Activated T-cell treated with anti-CD3 and anti-CD28 coated beads, Interleukin-2, amount 50 U/mL, for 24 hours (primary cell): Measurements from ENCODE around the gene ZFYVE9.

ENCODE experiments used
- DNase-seq: peaks from one replicate; pipeline ENCODE4 v3.0.0-alpha.2; 2020
- H3K27ac Mint-ChIP-seq: 2 replicates; pipeline ENCODE4 v1.8.0; 2020; ENCODE audit warnings: mild to moderate bottlenecking, mixed read lengths
- H3K27me3 Mint-ChIP-seq: 2 replicates; pipeline ENCODE4 v1.8.0; 2020; ENCODE audit warnings: mixed read lengths
- H3K36me3 Mint-ChIP-seq: 2 replicates; pipeline ENCODE4 v1.8.0; 2020; ENCODE audit warnings: low read depth, mixed read lengths
- H3K4me1 Mint-ChIP-seq: 2 replicates; pipeline ENCODE4 v1.8.0; 2020; ENCODE audit warnings: low read depth, mixed read lengths
- H3K4me3 Mint-ChIP-seq: 2 replicates; pipeline ENCODE4 v1.8.0; 2020; ENCODE audit warnings: mild to moderate bottlenecking, moderate library complexity, mixed read lengths
- H3K9me3 Mint-ChIP-seq: 2 replicates; pipeline ENCODE4 v1.8.0; 2020; ENCODE audit warnings: mixed read lengths

The ZFYVE9 gene

DNA sequence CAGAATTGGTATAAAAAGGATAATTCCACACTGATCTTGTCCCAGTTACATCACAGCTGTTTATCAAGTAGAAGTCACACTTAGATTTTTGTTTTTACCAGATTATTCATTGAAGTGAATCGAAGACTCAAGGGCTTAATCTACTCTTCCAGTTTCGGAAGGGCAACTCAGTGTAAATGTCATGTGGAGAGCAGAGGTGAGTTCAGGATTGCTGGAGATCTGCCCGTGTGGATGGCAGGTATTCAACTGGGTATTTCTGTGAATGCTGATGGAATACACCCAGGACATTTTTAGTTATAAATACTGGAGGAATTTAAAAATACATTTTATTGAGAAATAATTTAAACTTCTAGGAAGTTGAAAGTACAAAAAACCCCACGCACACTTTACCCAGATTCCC, 204.8 kb downstream of the ZFYVE9 start:
- H3K4me1 Mint-ChIP-seq: no peaks in the 10 kb centered on the region
- H3K9me3 Mint-ChIP-seq: no peaks in the 10 kb centered on the region
- DNase-seq: no peak
- peaks cover 23% of the 10 kb centered on the region for H3K36me3 Mint-ChIP-seq
- no peak overlapping the region for H3K4me3 Mint-ChIP-seq
- no peak overlapping the region for H3K27ac Mint-ChIP-seq
- H3K27me3 Mint-ChIP-seq: no peaks in the 10 kb centered on the region

DNA sequence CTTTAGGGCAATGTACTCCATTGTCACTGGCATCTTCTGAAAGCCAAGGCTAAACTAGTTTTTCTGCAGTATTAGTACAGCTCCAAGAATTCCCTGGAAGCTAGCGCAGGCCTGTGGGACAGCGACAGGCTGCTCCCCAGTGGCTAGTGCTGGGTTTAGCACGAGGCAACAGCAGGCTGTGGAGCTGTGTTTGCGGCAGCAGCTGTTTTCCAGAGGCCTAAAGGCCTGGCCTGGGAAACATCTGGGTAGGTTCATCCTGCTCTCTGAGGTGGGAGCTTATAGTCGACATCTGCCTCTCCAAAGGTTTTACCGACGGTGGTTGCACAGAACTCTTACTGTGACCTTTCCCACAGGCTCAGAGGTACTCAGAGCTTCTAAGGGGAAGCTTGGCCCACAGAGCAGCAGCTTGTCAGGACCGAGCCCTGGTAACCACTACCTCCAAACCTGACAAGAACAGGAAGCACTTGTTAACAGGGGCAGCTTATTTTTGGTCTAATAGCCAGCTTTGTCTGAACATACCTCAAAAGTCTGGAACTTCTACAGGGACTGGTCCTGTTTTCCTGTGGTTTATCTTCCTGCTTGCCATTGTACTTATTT, 206.9 kb downstream of the ZFYVE9 start:
- Mint-ChIP-seq H3K36me3 (peaks cover 45% of the 10 kb centered on the region), H3K9me3 (no peaks in the 10 kb centered on the region), H3K4me1 (no peaks in the 10 kb centered on the region), H3K27me3 (no peaks in the 10 kb centered on the region), H3K27ac (peak overlapping the region; percentile 51), H3K4me3 (no peak overlapping the region)
- DNase-seq: peak; percentile 33

DNA sequence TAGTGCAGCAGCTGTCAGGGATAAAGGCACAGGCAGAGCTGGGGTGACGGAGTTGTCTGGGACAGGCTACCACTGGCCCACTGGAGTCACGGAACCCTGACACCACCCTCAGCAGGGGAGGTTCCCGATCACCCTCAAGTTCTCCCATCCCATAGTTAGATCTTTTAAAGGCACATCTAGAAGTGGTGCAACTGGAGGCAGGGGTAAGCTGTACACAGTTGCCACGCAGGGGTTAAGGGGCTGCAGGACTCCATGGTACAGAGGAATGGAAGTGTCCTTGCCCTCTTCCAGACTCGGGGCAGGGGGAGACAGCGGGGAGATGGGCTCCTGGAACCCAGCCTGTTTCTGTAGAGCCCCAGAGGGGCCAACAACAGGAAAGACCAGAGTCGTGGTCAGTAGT, 210.8 kb downstream of the ZFYVE9 start:
- H3K9me3 Mint-ChIP-seq: no peaks in the 10 kb centered on the region
- no peak overlapping the region for H3K4me3 Mint-ChIP-seq
- peak overlapping the region; percentile 68 for H3K27ac Mint-ChIP-seq
- H3K36me3 Mint-ChIP-seq: peaks cover 78% of the 10 kb centered on the region
- H3K4me1 Mint-ChIP-seq: no peaks in the 10 kb centered on the region
- no peaks in the 10 kb centered on the region for H3K27me3 Mint-ChIP-seq
- DNase-seq: peak; percentile 27

GRCh38 chr1:52355436-52355835, 213.5 kb downstream of the ZFYVE9 start:
- Mint-ChIP-seq H3K27ac (peak overlapping the region; percentile 11), H3K27me3 (no peaks in the 10 kb centered on the region), H3K9me3 (no peaks in the 10 kb centered on the region), H3K4me3 (no peak overlapping the region), H3K4me1 (no peaks in the 10 kb centered on the region), H3K36me3 (peaks cover 99% of the 10 kb centered on the region)
- peak; percentile 14 for DNase-seq

GRCh38 chr1:52355847-52356505, 214.1 kb downstream of the ZFYVE9 start:
- DNase-seq: no peak
- Mint-ChIP-seq H3K27me3 (no peaks in the 10 kb centered on the region), H3K9me3 (no peaks in the 10 kb centered on the region), H3K4me3 (no peak overlapping the region), H3K4me1 (no peaks in the 10 kb centered on the region), H3K27ac (peak overlapping the region; percentile 37), H3K36me3 (peaks cover 100% of the 10 kb centered on the region)

DNA sequence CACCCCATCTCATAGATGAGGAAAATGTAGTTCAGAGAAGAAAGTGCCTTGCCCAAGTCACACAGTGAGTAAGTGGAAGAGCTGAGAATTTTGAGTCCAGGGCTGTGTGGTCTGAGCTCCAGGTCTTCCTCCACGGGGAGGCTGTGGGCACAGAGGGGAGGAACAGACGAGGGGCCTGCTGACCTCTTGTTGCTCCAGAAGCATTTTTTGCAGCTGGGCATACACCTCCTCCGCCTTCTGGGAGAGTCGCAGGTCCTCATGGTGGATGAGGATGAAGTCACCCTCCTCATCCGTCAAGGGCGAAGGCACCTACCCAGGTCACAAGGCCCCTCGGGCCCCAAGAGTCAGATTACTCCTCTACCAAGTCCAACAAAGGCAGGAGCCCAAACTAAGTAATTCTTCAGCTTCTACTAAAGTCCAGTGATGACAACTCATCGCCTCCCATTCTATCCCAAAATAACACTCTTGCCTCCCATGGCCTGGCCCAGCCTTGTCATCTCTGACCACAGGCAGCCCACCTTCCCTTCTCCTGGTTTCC, 215.0 kb downstream of the ZFYVE9 start:
- Mint-ChIP-seq H3K4me1 (peaks cover 3% of the 10 kb centered on the region), H3K36me3 (peaks cover 100% of the 10 kb centered on the region)

DNA sequence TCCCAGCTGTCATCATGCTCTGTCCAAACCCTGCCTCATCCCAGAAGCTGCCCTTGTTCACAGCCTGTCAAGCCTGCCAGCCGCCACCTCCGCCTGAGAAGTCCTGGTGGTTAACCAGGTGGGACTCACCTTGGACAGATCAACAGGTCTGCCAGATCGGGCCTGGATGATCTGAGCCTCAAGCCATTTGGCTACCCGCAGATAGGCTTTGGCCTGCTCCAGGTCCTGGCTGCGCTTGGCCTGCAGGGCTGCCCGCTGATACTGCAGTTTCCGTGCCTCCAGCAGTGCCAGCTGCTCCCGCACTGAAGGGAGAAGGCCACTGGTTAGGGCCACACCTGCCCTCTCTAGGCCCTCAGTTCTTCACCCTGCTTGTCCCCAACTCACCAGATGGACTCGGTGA, 215.5 kb downstream of the ZFYVE9 start:
- Mint-ChIP-seq H3K9me3 (no peaks in the 10 kb centered on the region), H3K27me3 (no peaks in the 10 kb centered on the region), H3K27ac (no peak overlapping the region), H3K36me3 (peaks cover 100% of the 10 kb centered on the region), H3K4me3 (no peak overlapping the region), H3K4me1 (peaks cover 8% of the 10 kb centered on the region)
- no peak for DNase-seq

More for the DNA sequence above, 215.0 kb downstream of the ZFYVE9 start:
- Mint-ChIP-seq H3K27ac (peak overlapping the region; percentile 37), H3K4me3 (no peak overlapping the region), H3K9me3 (no peaks in the 10 kb centered on the region), H3K27me3 (no peaks in the 10 kb centered on the region)
- no peak for DNase-seq

- peaks cover 95% of the 10 kb centered on the region for H3K36me3 Mint-ChIP-seq
- DNase-seq: no peak
- no peaks in the 10 kb centered on the region for H3K27me3 Mint-ChIP-seq
- no peaks in the 10 kb centered on the region for H3K9me3 Mint-ChIP-seq
- peak overlapping the region; percentile 56 for H3K27ac Mint-ChIP-seq
- H3K4me1 Mint-ChIP-seq: peaks cover 19% of the 10 kb centered on the region
- H3K4me3 Mint-ChIP-seq: no peak overlapping the region
Observed at GRCh38 chr1:52358851-52359497, 217.1 kb downstream of the ZFYVE9 start.

GRCh38 chr1:52359676-52360594, 218.0 kb downstream of the ZFYVE9 start:
- DNase-seq: peak; percentile 25
- H3K9me3 Mint-ChIP-seq: no peaks in the 10 kb centered on the region
- peak overlapping the region; percentile 56 for H3K27ac Mint-ChIP-seq
- H3K4me3 Mint-ChIP-seq: no peak overlapping the region
- peaks cover 90% of the 10 kb centered on the region for H3K36me3 Mint-ChIP-seq
- H3K27me3 Mint-ChIP-seq: no peaks in the 10 kb centered on the region
- peaks cover 29% of the 10 kb centered on the region for H3K4me1 Mint-ChIP-seq

DNA sequence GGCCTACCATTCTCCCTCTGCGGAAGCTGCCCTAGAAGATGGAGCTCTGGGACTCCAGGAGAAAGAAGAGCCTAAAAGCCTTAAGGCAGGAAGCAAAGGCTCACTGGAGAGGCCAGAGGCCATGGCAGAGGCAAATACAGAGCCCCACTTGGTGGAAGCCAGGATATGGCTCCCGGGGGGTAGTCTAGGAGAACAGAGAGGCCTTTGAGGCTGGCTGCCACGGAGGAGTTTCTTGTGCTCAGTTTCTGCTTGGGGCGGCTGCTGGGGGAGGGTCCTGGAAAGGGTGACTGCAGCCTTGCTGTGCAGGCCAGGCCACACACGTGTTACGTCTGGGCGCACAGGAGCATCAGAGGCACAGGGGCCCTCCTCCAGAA, 218.7 kb downstream of the ZFYVE9 start:
- peak; percentile 18 for DNase-seq
- Mint-ChIP-seq H3K9me3 (no peaks in the 10 kb centered on the region), H3K27me3 (no peaks in the 10 kb centered on the region), H3K36me3 (peaks cover 90% of the 10 kb centered on the region), H3K27ac (no peak overlapping the region), H3K4me3 (no peak overlapping the region), H3K4me1 (peaks cover 35% of the 10 kb centered on the region)

- H3K27me3 Mint-ChIP-seq: no peaks in the 10 kb centered on the region
- peak; percentile 27 for DNase-seq
- peaks cover 53% of the 10 kb centered on the region for H3K36me3 Mint-ChIP-seq
- peak overlapping the region; percentile 93 for H3K4me3 Mint-ChIP-seq
- no peaks in the 10 kb centered on the region for H3K9me3 Mint-ChIP-seq
- H3K4me1 Mint-ChIP-seq: peaks cover 52% of the 10 kb centered on the region
- peak overlapping the region; percentile 96 for H3K27ac Mint-ChIP-seq
Observed at GRCh38 chr1:52364235-52364839, 222.4 kb downstream of the ZFYVE9 start.

- Mint-ChIP-seq H3K36me3 (peaks cover 48% of the 10 kb centered on the region), H3K27ac (peak overlapping the region; percentile 96), H3K27me3 (no peaks in the 10 kb centered on the region), H3K9me3 (no peaks in the 10 kb centered on the region), H3K4me3 (peak overlapping the region; percentile 93), H3K4me1 (peaks cover 52% of the 10 kb centered on the region)
- no peak for DNase-seq
Observed at GRCh38 chr1:52365071-52365745, 223.3 kb downstream of the ZFYVE9 start.

GRCh38 chr1:52365746-52366516, 224.0 kb downstream of the ZFYVE9 start, which contains the start of gene CC2D1B:
Gene CC2D1B (minus strand): TSS chr1:52366205. CDS start chr1:52364620, 1,585 bp downstream.
- no peaks in the 10 kb centered on the region for H3K27me3 Mint-ChIP-seq
- peaks cover 52% of the 10 kb centered on the region for H3K4me1 Mint-ChIP-seq
- peak within 1 kb of the TSS; percentile 96 for H3K27ac Mint-ChIP-seq
- H3K4me3 Mint-ChIP-seq: peak within 1 kb of the TSS; percentile 93
- H3K9me3 Mint-ChIP-seq: no peaks in the 10 kb centered on the region
- DNase-seq: peak; percentile 100
- H3K36me3 Mint-ChIP-seq: peaks cover 45% of the 10 kb centered on the region
